OCI-LY1 (cell line): ENCODE data around the gene TTC13.

Source experiments
- H2AFZ ChIP-seq: fragments of 200-600 bp; sonication (generic), shearing (Covaris generic); 2 replicates; pipeline ENCODE4 v1.6.0; 2014; ENCODE audit warnings: antibody characterized with exemption, mild to moderate bottlenecking, low read length
- H3F3A ChIP-seq: fragments of 200-600 bp; sonication (generic), shearing (Covaris generic); 2 replicates; pipeline ENCODE4 v1.6.0; 2014; ENCODE audit warnings: mild to moderate bottlenecking, antibody characterized with exemption, low read length, moderate library complexity; ENCODE audit not compliant: insufficient read depth
- H3K27ac ChIP-seq: fragments of 200-600 bp; sonication (generic); 2 replicates; pipeline ENCODE4 v1.5.1; 2014; ENCODE audit warnings: low read length, mixed run types, mild to moderate bottlenecking, low read depth; ENCODE audit not compliant: poor library complexity, severe bottlenecking
- H3K27me3 ChIP-seq: fragments of 200-600 bp; sonication (generic); 2 replicates; pipeline ENCODE4 v1.6.0; 2014; ENCODE audit warnings: antibody characterized with exemption, mild to moderate bottlenecking, low read length, moderate library complexity; ENCODE audit not compliant: insufficient read depth
- H3K36me3 ChIP-seq: fragments of 200-600 bp; sonication (generic); 2 replicates; pipeline ENCODE4 v1.6.1; 2014; ENCODE audit warnings: mild to moderate bottlenecking, antibody characterized with exemption, low read length, moderate library complexity, mixed read lengths; ENCODE audit not compliant: insufficient read depth
- H3K4me1 ChIP-seq: fragments of 200-600 bp; sonication (generic); 2 replicates; pipeline ENCODE4 v1.5.1; 2014; ENCODE audit warnings: mild to moderate bottlenecking, low read length, moderate library complexity; ENCODE audit not compliant: insufficient read depth, severe bottlenecking
- H3K4me2 ChIP-seq: fragments of 200-600 bp; sonication (generic), shearing (Covaris generic); 2 replicates; pipeline ENCODE4 v1.6.1; 2014; ENCODE audit warnings: low read length
- H3K4me3 ChIP-seq: fragments of 200-600 bp; sonication (generic); 2 replicates; pipeline ENCODE4 v1.5.1; 2014; ENCODE audit warnings: low read length, low read depth, mild to moderate bottlenecking, mixed read lengths; ENCODE audit not compliant: poor library complexity, severe bottlenecking
- H3K79me2 ChIP-seq: fragments of 200-600 bp; shearing (Covaris generic); 2 replicates; pipeline ENCODE4 v1.6.1; 2016; ENCODE audit warnings: mixed run types, low read length, mixed read lengths; ENCODE audit not compliant: insufficient read depth
- H3K9ac ChIP-seq: fragments of 200-600 bp; sonication (generic), shearing (Covaris generic); 2 replicates; pipeline ENCODE4 v1.6.1; 2014; ENCODE audit warnings: mild to moderate bottlenecking, low read length, mixed read lengths
- H3K9me2 ChIP-seq: fragments of 200-600 bp; sonication (generic), shearing (Covaris generic); 2 replicates; pipeline ENCODE4 v1.6.1; 2014; ENCODE audit warnings: low read depth, mild to moderate bottlenecking, low read length, mixed read lengths
- H3K9me3 ChIP-seq: fragments of 200-600 bp; shearing (Covaris generic); 2 replicates; pipeline ENCODE4 v1.6.1; 2014; ENCODE audit warnings: low read length, mixed read lengths
- H4K20me1 ChIP-seq: fragments of 200-600 bp; sonication (generic), shearing (Covaris generic); 2 replicates; pipeline ENCODE4 v1.6.0; 2016; ENCODE audit warnings: mild to moderate bottlenecking, low read length; ENCODE audit not compliant: insufficient read depth
- CTCF ChIP-seq: fragments of 200-600 bp; sonication (generic), shearing (Covaris generic); IDR thresholded peaks from 2 replicates; pipeline ENCODE4 v1.5.1; 2017; ENCODE audit warnings: mild to moderate bottlenecking, antibody characterized with exemption, low read length, moderate library complexity, mixed read lengths
- EZH2 ChIP-seq: fragments of 200-600 bp; sonication (generic), shearing (Covaris generic); IDR thresholded peaks from 2 replicates; pipeline ENCODE4 v1.8.0; 2017; ENCODE audit warnings: borderline replicate concordance, mixed run types, mild to moderate bottlenecking, antibody characterized with exemption, low read length, moderate library complexity, mixed read lengths

Gene TTC13

DNA sequence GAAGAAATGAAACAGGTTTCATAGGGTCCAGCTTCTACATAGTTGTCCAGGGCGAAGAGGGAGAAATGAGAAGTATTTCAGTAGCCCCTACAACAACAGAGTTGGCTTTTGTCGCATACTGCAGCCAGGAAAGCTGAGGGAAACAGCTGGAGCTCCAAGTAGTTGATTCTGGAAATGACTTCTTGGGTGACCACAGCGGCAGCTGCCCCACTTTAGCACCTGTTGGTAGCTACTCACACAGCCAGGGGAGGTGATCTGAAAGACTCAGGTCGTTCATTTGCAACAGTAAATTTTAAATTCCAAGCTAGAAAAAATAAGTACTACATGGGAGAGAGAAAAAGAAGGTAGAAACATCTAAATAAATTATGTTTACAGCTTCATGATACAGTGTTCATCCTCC, 2.3 kb downstream of the TTC13 start:
- H3K9me3 ChIP-seq = no peaks in the 10 kb centered on the region
- peaks cover 40% of the 10 kb centered on the region for H3K4me1 ChIP-seq
- no peak overlapping the region for H3K4me3 ChIP-seq
- H3F3A ChIP-seq = no peaks in the 10 kb centered on the region
- no peak overlapping the region for H2AFZ ChIP-seq
- H3K9ac ChIP-seq = no peak overlapping the region
- H3K9me2 ChIP-seq = no peaks in the 10 kb centered on the region
- no peak overlapping the region for H3K27ac ChIP-seq
- no peaks in the 10 kb centered on the region for H3K27me3 ChIP-seq
- H4K20me1 ChIP-seq = no peaks in the 10 kb centered on the region
- TF ChIP-seq EZH2 (no peak), CTCF (no peak)
- H3K79me2 ChIP-seq = peaks cover 6% of the 10 kb centered on the region; the same call in 1 of the 2 replicates
- no peak overlapping the region; the same call in 1 of the 2 replicates for H3K4me2 ChIP-seq
- H3K36me3 ChIP-seq = peaks cover 19% of the 10 kb centered on the region; the same call in 1 of the 2 replicates

GRCh38 chr1:230975636-230976035, 3.0 kb downstream of the TTC13 start:
- Histone ChIP-seq H3K4me1 (peaks cover 40% of the 10 kb centered on the region), H3F3A (no peaks in the 10 kb centered on the region), H3K9me2 (no peaks in the 10 kb centered on the region), H4K20me1 (no peaks in the 10 kb centered on the region), H3K36me3 (peaks cover 11% of the 10 kb centered on the region; the same call in 1 of the 2 replicates), H3K4me2 (no peak overlapping the region), H2AFZ (no peak overlapping the region), H3K4me3 (no peak overlapping the region), H3K27me3 (no peaks in the 10 kb centered on the region), H3K9ac (no peak overlapping the region), H3K79me2 (peaks cover 6% of the 10 kb centered on the region; the same call in 1 of the 2 replicates), H3K27ac (no peak overlapping the region), H3K9me3 (no peaks in the 10 kb centered on the region)
- no peak for TF ChIP-seq EZH2

GRCh38 chr1:230972855-230973271, 5.8 kb downstream of the TTC13 start:
- Histone ChIP-seq H3F3A (no peaks in the 10 kb centered on the region), H4K20me1 (no peaks in the 10 kb centered on the region), H3K79me2 (no peaks in the 10 kb centered on the region; the same call in 1 of the 2 replicates), H3K27ac (peak overlapping the region; percentile 27), H3K9me2 (no peaks in the 10 kb centered on the region), H3K4me2 (peak overlapping the region; percentile 12; the same call in 1 of the 2 replicates), H3K4me3 (no peak overlapping the region), H3K9ac (no peak overlapping the region), H3K36me3 (peaks cover 10% of the 10 kb centered on the region; the same call in 1 of the 2 replicates), H3K4me1 (peaks cover 28% of the 10 kb centered on the region), H2AFZ (no peak overlapping the region), H3K9me3 (no peaks in the 10 kb centered on the region), H3K27me3 (no peaks in the 10 kb centered on the region)
- TF ChIP-seq EZH2 = no peak
- no peak for TF ChIP-seq CTCF

DNA sequence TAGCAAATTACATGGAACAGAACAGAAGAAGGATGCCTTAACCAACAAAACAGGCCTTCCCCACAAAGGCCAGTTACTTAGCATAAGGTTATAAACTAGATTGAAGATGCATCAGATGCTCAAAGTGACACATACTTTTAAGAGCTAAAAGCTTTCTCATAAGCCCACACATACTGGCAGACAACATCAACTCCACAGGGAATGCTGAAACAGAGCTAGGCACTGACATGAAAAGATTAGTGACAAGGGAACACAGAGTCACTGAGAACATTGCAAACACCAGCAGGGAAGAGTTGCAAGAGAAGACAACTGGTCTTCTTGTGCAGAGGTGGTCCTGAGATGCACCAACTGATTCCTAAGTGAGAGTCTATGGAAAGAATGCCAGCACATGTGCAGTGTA, 6.9 kb downstream of the TTC13 start:
- no peaks in the 10 kb centered on the region for H3K9me2 ChIP-seq
- no peak overlapping the region for H2AFZ ChIP-seq
- H3K9me3 ChIP-seq = no peaks in the 10 kb centered on the region
- no peaks in the 10 kb centered on the region for H3K27me3 ChIP-seq
- H3K79me2 ChIP-seq = no peaks in the 10 kb centered on the region
- no peak overlapping the region for H3K4me3 ChIP-seq
- H3K36me3 ChIP-seq = peaks cover 10% of the 10 kb centered on the region; the same call in 1 of the 2 replicates
- no peaks in the 10 kb centered on the region for H4K20me1 ChIP-seq
- no peaks in the 10 kb centered on the region for H3F3A ChIP-seq
- no peak overlapping the region for H3K27ac ChIP-seq
- no peak overlapping the region for H3K9ac ChIP-seq
- no peak overlapping the region for H3K4me2 ChIP-seq
- H3K4me1 ChIP-seq = peaks cover 18% of the 10 kb centered on the region
- TF ChIP-seq CTCF = no peak
- no peak for TF ChIP-seq EZH2
